SU-DHL-6 (cell line): ENCODE data around the gene EPHB1.

Experiments
- H2AFZ ChIP-seq: fragments of 200-600 bp; sonication (generic); 2 replicates; pipeline ENCODE4 v1.6.1; 2014; ENCODE audit warnings: low read depth, mild to moderate bottlenecking, moderate library complexity, mixed read lengths, antibody characterized with exemption, low read length; ENCODE audit not compliant: severe bottlenecking
- H3F3A ChIP-seq: fragments of 200-600 bp; shearing (Covaris generic); 2 replicates; pipeline ENCODE4 v1.6.0; 2016; ENCODE audit warnings: antibody characterized with exemption, mild to moderate bottlenecking; ENCODE audit not compliant: insufficient read depth
- H3K27ac ChIP-seq: fragments of 200-600 bp; sonication (generic); 2 replicates; pipeline ENCODE4 v1.5.1; 2016; ENCODE audit warnings: low read depth, mild to moderate bottlenecking, low read length, moderate library complexity, mixed read lengths
- H3K27me3 ChIP-seq: fragments of 200-600 bp; sonication (generic), shearing (Covaris generic); 2 replicates; pipeline ENCODE4 v1.6.0; 2014; ENCODE audit warnings: mild to moderate bottlenecking, low read length
- H3K36me3 ChIP-seq: fragments of 200-600 bp; sonication (generic); 2 replicates; pipeline ENCODE4 v1.6.1; 2014; ENCODE audit warnings: mild to moderate bottlenecking, low read length, mixed read lengths
- H3K4me2 ChIP-seq: fragments of 300-600, 200-600 bp; shearing (Covaris generic), sonication (generic); 2 replicates; pipeline ENCODE4 v1.6.0; 2014; ENCODE audit warnings: low read length, low read depth, mild to moderate bottlenecking; ENCODE audit not compliant: poor library complexity, severe bottlenecking
- H3K4me3 ChIP-seq: fragments of 200-600 bp; sonication (generic); 2 replicates; pipeline ENCODE4 v1.5.1; 2014; ENCODE audit warnings: antibody characterized with exemption, low read length, mild to moderate bottlenecking, mixed read lengths; ENCODE audit not compliant: insufficient read depth, poor library complexity, severe bottlenecking
- H3K79me2 ChIP-seq: fragments of 200-600 bp; sonication (generic); 2 replicates; pipeline ENCODE4 v1.6.1; 2014; ENCODE audit warnings: mild to moderate bottlenecking, low read length, moderate library complexity; ENCODE audit not compliant: insufficient read depth
- H3K9ac ChIP-seq: fragments of 200-600 bp; sonication (generic); 2 replicates; pipeline ENCODE4 v1.7.0; 2014; ENCODE audit warnings: mild to moderate bottlenecking, low read length
- H3K9me2 ChIP-seq: fragments of 200-600 bp; sonication (generic); replicated peaks from 2 replicates; pipeline ENCODE4 v1.6.1; 2014; ENCODE audit warnings: low read length; ENCODE audit not compliant: insufficient read depth
- H3K9me3 ChIP-seq: fragments of 200-600 bp; sonication (generic); 2 replicates; pipeline ENCODE4 v1.6.1; 2014; ENCODE audit warnings: low read length, mixed read lengths; ENCODE audit not compliant: insufficient read depth
- H4K20me1 ChIP-seq: fragments of 200-600 bp; sonication (generic); 2 replicates; pipeline ENCODE4 v1.6.1; 2014; ENCODE audit warnings: low read depth, mild to moderate bottlenecking, antibody characterized with exemption, low read length, moderate library complexity, mixed read lengths
- EZH2phosphoT487 ChIP-seq: fragments of 200-600 bp; sonication (generic), shearing (Covaris generic); conservative IDR thresholded peaks from 2 replicates; pipeline ENCODE4 v1.6.1; 2018; ENCODE audit warnings: mild to moderate bottlenecking, antibody characterized with exemption, low read length, moderate library complexity, mixed read lengths
- TF ChIP-seq, protein P1 (sequence below): fragments of 200-600 bp; sonication (generic); IDR thresholded peaks from one replicate; pipeline ENCODE4 v1.5.1; 2017; ENCODE audit warnings: antibody characterized with exemption, mild to moderate bottlenecking, low read length, moderate library complexity; ENCODE audit not compliant: insufficient read depth, poor library complexity, severe bottlenecking

Gene EPHB1

DNA sequence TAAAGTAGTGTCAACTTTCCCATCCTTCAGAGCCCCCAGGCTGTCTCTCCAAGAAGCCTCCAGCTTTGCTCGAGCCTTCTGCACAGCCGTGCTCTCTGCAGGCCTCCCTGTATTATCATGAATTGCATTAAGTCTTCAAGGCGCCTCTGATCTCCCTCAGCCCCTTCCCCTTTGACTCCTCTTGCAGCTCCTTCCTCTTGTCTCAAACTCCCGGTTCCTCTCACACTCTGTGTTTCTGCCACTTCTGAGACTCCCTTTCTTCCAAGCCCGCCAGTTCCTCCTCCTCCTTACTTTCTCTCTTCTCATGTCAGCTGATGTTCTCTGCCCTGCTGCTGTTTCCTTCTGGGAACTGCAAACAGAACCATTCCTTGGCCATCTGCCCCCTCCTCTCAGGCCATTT is 418.8 kb downstream of the EPHB1 start:
- Histone ChIP-seq H3K27ac (no peak overlapping the region), H3K27me3 (no peaks in the 10 kb centered on the region), H3K9ac (no peak overlapping the region), H3K4me2 (no peak overlapping the region), H3F3A (no peaks in the 10 kb centered on the region), H3K79me2 (no peaks in the 10 kb centered on the region), H3K4me3 (no peak overlapping the region), H3K9me2 (no peaks in the 10 kb centered on the region), H3K9me3 (no peaks in the 10 kb centered on the region), H2AFZ (no peak overlapping the region), H3K36me3 (no peaks in the 10 kb centered on the region), H4K20me1 (no peaks in the 10 kb centered on the region)
- TF ChIP-seq EZH2phosphoT487, result no peak
- TF ChIP-seq, protein P1, sequence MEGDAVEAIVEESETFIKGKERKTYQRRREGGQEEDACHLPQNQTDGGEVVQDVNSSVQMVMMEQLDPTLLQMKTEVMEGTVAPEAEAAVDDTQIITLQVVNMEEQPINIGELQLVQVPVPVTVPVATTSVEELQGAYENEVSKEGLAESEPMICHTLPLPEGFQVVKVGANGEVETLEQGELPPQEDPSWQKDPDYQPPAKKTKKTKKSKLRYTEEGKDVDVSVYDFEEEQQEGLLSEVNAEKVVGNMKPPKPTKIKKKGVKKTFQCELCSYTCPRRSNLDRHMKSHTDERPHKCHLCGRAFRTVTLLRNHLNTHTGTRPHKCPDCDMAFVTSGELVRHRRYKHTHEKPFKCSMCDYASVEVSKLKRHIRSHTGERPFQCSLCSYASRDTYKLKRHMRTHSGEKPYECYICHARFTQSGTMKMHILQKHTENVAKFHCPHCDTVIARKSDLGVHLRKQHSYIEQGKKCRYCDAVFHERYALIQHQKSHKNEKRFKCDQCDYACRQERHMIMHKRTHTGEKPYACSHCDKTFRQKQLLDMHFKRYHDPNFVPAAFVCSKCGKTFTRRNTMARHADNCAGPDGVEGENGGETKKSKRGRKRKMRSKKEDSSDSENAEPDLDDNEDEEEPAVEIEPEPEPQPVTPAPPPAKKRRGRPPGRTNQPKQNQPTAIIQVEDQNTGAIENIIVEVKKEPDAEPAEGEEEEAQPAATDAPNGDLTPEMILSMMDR, result no peak

DNA sequence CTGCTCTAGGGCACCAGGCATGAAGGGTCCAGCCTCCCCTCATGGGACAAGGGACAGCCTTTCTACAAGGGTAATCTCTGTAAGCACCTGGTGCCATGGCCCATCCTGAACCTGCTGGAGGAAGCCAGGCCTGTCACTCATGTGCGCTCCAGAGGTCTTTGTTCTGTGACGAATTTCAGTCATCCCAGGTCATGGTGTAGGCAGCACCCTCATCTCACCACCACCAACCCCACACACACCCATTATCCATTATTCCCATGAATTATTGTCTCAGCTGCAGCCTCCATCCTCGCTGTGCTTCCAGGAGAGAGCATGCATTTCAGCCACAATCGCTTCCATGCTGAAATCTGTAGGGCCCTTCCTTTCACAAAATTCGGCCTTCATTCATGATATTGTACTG is 419.3 kb downstream of the EPHB1 start:
- Histone ChIP-seq H3K9me3 (no peaks in the 10 kb centered on the region), H3F3A (no peaks in the 10 kb centered on the region), H3K27ac (no peak overlapping the region), H3K9me2 (no peaks in the 10 kb centered on the region), H3K79me2 (no peaks in the 10 kb centered on the region), H3K4me3 (no peak overlapping the region), H3K9ac (no peak overlapping the region), H3K36me3 (no peaks in the 10 kb centered on the region), H4K20me1 (no peaks in the 10 kb centered on the region), H2AFZ (no peak overlapping the region), H3K4me2 (no peak overlapping the region), H3K27me3 (no peaks in the 10 kb centered on the region)
- TF ChIP-seq, protein P1, result no peak
- no peak for TF ChIP-seq EZH2phosphoT487

DNA sequence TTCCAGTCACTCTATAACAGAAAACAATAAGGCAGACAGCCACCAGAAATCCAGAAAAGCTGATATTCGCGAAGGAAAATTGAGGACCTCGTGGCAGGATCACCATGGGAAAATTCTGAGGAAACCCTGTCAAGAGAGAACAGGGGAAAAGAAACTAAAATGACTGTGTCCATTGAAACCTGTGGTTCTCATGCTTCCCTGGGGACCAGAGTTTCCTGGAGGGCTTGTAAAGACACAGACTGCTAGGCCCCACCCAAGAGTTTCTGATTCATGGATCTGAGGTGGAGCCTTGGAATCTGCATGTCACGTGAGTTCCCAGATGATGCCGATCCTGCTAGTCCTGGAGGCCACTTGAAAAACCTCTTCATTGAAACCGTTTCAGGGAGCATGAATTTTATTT is 420.5 kb downstream of the EPHB1 start:
- no peak overlapping the region for H3K4me2 ChIP-seq
- no peaks in the 10 kb centered on the region for H3F3A ChIP-seq
- no peak overlapping the region for H3K4me3 ChIP-seq
- H4K20me1 ChIP-seq, result no peaks in the 10 kb centered on the region
- no peaks in the 10 kb centered on the region for H3K9me3 ChIP-seq
- H3K9me2 ChIP-seq, result no peaks in the 10 kb centered on the region
- H2AFZ ChIP-seq, result no peak overlapping the region
- no peak for TF ChIP-seq EZH2phosphoT487
- TF ChIP-seq, protein P1, result no peak
- no peak overlapping the region for H3K9ac ChIP-seq
- H3K79me2 ChIP-seq, result no peaks in the 10 kb centered on the region
- H3K27me3 ChIP-seq, result no peaks in the 10 kb centered on the region
- H3K36me3 ChIP-seq, result no peaks in the 10 kb centered on the region
- no peak overlapping the region for H3K27ac ChIP-seq
